Daoy (cell line): ENCODE results near the gene JARID2. TPM values are rescaled to one million over a fixed set of nuclear protein-coding genes. Genes with fewer than 3 reads are reported as not detected.

Source experiments
- DNase-seq: peaks from one replicate; pipeline ENCODE4 v3.0.0-alpha.2; 2015; ENCODE audit warnings: low read depth
- total RNA-seq: library from RNA; depleted of rRNA; stranded (reverse); fragments of >200 nt; shearing (Covaris generic); gene quantifications from 2 replicates; pipeline ENCODE4 v1.2.3, GENCODE V29; 2014

Gene JARID2
- total RNA-seq, 1 experiment from 2014 or later, result 11.3 TPM

GRCh38 chr6:15331629-15332251 is 85.9 kb downstream of the JARID2 start:
- no peak for DNase-seq

DNA sequence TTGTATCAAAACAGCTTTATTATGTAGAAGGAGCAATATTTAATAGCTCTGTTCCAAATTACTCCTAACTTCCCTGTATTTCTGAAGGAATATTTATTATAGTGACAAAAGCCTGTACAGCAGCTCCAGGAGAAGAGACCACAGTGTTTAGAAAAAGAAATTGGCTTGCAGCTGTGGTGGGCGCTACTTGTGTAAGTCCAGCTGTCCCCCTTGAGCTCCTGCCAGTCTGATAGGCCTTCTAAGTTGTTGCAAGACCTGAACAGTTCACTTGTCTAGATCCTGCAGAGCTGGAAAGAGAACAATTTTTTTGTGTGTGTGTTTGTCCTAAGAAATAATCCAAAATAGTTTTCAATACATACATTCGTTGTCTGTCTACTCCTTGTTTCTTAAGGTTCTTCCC is 86.6 kb downstream of the JARID2 start:
- no peak for DNase-seq

DNA sequence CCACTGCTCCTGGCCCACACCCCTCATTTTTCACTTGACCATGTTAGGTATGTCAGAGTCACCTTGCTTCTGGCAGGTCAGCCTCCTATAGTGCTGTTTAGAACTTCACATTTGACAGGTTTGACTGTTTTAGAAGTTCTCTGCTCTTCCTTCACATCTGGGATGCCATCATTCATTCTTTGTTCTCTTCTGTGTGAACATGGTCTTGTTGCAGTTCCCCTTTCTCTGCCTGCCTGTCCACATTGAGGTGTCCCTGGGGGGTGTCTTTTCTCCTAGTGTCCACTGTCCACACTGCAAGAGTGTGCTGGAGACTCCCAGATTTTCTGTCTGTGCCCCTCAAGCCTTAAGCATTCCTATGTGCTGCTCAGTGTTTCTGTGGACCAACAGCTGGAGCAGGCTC is 89.5 kb downstream of the JARID2 start:
- DNase-seq, result no peak

DNA sequence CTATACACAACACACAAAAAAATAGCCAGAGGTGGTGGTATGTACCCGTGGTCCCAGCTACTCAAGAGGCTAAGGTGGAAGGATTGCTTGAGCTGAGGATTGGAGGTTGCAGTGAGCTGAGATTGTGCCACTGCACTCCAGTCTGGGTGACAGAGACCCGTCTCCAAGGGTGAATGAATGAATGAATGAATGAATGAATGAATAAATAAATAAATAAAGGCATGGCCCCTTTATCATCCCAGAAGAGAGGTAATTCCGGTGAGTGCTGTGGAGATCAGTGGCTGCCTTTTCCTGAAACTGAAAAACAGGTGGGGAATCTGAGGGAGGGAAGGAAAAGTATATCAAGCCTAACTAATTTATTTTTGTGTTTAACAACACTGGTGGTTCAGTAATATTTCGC is 90.0 kb downstream of the JARID2 start:
- DNase-seq, result no peak

GRCh38 chr6:15336900-15337560 is 91.2 kb downstream of the JARID2 start:
- no peak for DNase-seq

- no peak for DNase-seq
These were observed 91.7 kb downstream of the JARID2 start for GRCh38 chr6:15337582-15337981.

- no peak for DNase-seq
These were observed 92.6 kb downstream of the JARID2 start for GRCh38 chr6:15338476-15338875.

DNA sequence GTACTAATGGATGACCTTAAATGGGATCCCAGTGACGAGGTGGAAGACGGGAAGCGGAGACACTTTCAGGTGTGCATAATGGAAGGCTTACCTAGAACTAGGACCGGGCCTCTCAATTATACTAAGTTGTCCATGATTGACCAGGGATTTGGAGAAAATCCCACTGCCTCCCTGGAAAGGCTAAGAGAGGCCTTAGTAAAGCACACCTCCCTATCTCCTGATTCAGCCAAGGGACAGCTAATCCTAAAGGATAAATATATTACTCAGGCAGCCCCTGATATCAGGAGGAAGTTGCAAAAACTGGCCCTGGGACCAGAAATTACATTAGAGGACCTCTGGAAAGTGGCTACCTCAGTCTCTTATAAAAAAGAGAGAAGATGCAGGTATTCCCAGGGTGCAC is 93.2 kb downstream of the JARID2 start:
- DNase-seq, result no peak

- DNase-seq, result no peak
These were observed 94.3 kb downstream of the JARID2 start for GRCh38 chr6:15340105-15340601.

- DNase-seq, result no peak
These were observed 94.9 kb downstream of the JARID2 start for GRCh38 chr6:15340775-15341174.

GRCh38 chr6:15341311-15342001 is 95.6 kb downstream of the JARID2 start:
- peak; percentile 59 for DNase-seq

DNA sequence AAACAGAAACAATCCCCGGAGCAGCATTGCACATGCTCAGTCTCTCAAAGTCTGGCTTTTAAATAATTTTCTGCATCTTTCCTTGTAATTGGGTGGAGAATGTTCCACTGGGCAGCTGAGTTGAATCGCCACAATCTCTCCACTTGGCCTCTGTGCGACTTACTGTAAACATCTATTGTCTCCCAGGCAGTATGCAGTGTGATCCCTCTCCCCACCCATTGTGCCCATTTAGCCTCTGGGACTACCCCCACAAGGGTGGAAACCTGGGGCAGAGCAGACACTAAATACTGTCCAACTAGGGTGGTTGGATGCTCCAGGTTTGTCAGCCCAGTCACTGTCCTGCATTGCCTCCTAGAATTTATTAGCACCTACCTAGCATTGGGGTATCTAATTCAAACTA is 96.2 kb downstream of the JARID2 start:
- no peak for DNase-seq

GRCh38 chr6:15343490-15344191 is 97.8 kb downstream of the JARID2 start:
- DNase-seq, result no peak

DNA sequence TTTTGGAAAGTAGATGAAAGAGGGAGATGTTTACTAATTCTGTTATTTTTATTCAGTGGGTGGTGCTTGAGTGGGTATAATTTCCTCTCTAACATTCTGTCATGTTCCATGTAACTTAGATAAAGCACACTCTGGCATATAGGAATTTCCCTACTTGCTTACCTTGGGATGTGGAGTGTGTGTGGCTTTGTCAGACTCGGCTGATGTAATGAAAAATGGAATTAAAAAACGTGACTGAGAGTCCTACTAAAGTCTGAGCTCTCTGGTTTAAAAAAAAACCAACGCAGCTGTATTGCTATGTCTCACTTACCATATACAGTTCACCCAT is 98.3 kb downstream of the JARID2 start:
- no peak for DNase-seq

GRCh38 chr6:15344831-15345230 is 99.0 kb downstream of the JARID2 start:
- DNase-seq, result no peak

DNA sequence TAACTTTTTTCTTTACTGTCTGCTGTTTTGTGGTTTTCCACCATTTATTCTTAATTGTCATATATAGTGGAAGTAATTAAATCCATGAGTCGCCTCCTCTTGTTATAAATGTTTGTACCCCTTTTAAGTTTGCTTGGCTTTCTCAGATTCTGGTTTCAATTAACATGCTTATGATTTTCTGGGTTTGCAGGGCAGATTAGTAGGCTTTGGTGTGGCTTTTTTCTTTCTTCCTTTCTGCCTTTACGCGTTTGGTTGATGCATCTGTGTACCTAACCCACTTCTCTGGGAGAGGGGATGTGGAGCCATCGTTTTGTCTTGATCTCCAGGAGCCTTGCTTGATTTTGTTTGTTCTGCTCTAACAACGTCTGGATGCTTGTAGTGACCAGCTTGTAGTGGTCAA is 100.4 kb downstream of the JARID2 start:
- no peak for DNase-seq

DNA sequence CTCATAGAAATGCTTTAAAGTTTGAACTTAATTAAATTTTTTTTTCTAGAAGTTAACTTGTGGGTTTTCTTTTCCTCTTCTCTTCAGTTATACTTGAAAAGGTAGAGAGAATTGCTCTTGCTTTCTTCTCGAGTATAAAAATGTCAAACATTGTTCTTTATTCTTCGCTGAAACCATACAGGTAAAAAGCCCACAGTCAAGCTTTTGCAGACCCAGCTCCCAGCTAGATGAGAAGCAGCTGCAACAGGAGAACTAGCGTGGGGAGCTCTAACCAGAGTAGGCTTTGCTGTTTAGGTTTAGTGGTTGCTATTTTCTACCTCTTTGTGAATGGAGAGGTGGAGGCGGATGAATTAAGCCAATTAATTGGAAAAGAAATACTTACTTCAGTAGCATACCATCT is 102.7 kb downstream of the JARID2 start:
- DNase-seq, result no peak

DNA sequence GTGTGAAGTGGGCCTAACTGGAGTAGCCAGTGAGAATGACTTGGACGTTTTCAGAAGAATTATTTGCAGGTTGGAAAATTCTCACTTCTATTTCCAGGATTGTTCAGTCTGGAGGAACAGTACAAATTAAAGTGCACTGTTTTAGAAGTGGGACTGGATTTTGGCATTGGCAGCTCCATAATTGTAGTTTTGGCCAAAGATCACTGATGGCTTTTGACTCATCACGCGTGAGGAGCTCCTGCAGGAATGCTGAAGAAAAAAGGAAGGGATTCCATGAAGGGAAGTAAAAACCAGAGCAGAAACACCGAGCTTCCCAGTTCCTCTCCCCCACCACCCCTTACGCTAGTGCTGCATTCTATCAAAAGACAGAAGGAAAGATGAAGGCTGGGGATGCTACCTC is 103.5 kb downstream of the JARID2 start:
- no peak for DNase-seq

GRCh38 chr6:15350386-15351083 is 104.7 kb downstream of the JARID2 start:
- DNase-seq, result no peak

GRCh38 chr6:15351631-15352030 is 105.8 kb downstream of the JARID2 start:
- DNase-seq, result peak; percentile 77

- no peak for DNase-seq
These were observed 106.4 kb downstream of the JARID2 start for GRCh38 chr6:15352220-15352619.

DNA sequence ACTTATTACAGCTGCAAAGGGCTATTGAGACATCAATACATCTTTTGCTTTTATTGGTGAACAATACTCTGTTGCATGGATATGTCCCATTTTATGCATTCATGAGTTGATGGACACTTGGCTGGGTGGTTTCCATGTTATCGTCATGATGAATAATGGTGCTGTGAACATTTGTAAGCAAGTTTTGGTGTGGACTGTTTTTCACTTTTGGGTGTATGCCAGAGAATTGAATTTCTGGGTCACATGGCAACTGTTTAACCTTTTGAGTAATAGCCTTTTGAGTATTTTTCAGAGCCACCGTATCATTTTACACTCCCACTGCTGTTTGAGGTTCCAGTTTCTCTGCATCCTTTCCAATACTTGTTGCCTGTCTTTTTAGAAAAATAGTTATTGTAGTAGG is 107.0 kb downstream of the JARID2 start:
- no peak for DNase-seq
